Astrocyte of the cerebellum (primary cell): Measurements from ENCODE around the gene SLC4A1AP.

Experiments
- DNase-seq: peaks from one replicate; pipeline ENCODE4 v3.0.0-alpha.2; 2011; ENCODE audit warnings: low read depth
- H3K4me3 ChIP-seq: 2 replicates; pipeline ENCODE4 v1.5.1; 2011; ENCODE audit warnings: mild to moderate bottlenecking, low read depth, low read length, moderate library complexity
- CTCF ChIP-seq: IDR thresholded peaks from 2 replicates; pipeline ENCODE4 v1.5.1; 2012; ENCODE audit warnings: low read length, low read depth, moderate library complexity, mild to moderate bottlenecking; ENCODE audit errors: missing control alignments
- in situ Hi-C: cut with HindIII; loops from 2 replicates; pipeline ENCODE4 v1.10.0; 2017; ENCODE audit warnings: low sequenced_read_pairs

The SLC4A1AP gene

GRCh38 chr2:27638709-27639108, 25.0 kb upstream of the SLC4A1AP start:
- in situ Hi-C loops, result no loop called here
- no peak for TF ChIP-seq CTCF
- H3K4me3 ChIP-seq, result no peak overlapping the region
- peak; percentile 90 for DNase-seq

- in situ Hi-C loops, result no loop called here
- H3K4me3 ChIP-seq, result no peak overlapping the region
- no peak for TF ChIP-seq CTCF
- DNase-seq, result no peak
These were observed 22.9 kb upstream of the SLC4A1AP start for GRCh38 chr2:27640722-27641245.

- TF ChIP-seq CTCF, result no peak
- no peak overlapping the region for H3K4me3 ChIP-seq
- in situ Hi-C loops, result no loop called here
- DNase-seq, result no peak
These were observed 18.5 kb upstream of the SLC4A1AP start for GRCh38 chr2:27645197-27645596.

GRCh38 chr2:27647289-27647688, 16.4 kb upstream of the SLC4A1AP start:
- no peak overlapping the region for H3K4me3 ChIP-seq
- in situ Hi-C loops, result no loop called here
- DNase-seq, result no peak
- no peak for TF ChIP-seq CTCF

- TF ChIP-seq CTCF, result no peak
- in situ Hi-C loops, result no loop called here
- no peak for DNase-seq
- no peak overlapping the region for H3K4me3 ChIP-seq
These were observed 16.0 kb upstream of the SLC4A1AP start for GRCh38 chr2:27647737-27648136.

- no peak overlapping the region for H3K4me3 ChIP-seq
- no peak for DNase-seq
- no peak for TF ChIP-seq CTCF
- in situ Hi-C loops, result no loop called here
These were observed 12.6 kb upstream of the SLC4A1AP start for GRCh38 chr2:27651056-27651455.

GRCh38 chr2:27652341-27652740, 11.3 kb upstream of the SLC4A1AP start:
- in situ Hi-C loops, result no loop called here
- no peak for DNase-seq

More at GRCh38 chr2:27652341-27652740, 11.3 kb upstream of the SLC4A1AP start:
- no peak for TF ChIP-seq CTCF
- H3K4me3 ChIP-seq, result no peak overlapping the region
